22Rv1 (cell line): Measurements from ENCODE around the gene FIP1L1.
A peak's percentile ranks its signal among the peaks of the same experiment; 100 is the strongest.
"Not testable (repeated sequence)": the region's sequence is repeated elsewhere in the genome, so short reads cannot be mapped to it uniquely, and the experiment has no call there.

Experiments used
- H3K27ac ChIP-seq: fragments of 450-650 bp; 2 replicates; pipeline ENCODE4 v1.5.1; 2017
- ZFX ChIP-seq: fragments of 450-650 bp; IDR thresholded peaks from 2 replicates; pipeline ENCODE4 v1.6.1; 2017; ENCODE audit warnings: antibody characterized with exemption, borderline replicate concordance
- TF ChIP-seq, protein P1 (sequence below): fragments of 450-650 bp; IDR thresholded peaks from 2 replicates; pipeline ENCODE4 v1.5.1; 2017; ENCODE audit warnings: mild to moderate bottlenecking

FIP1L1 gene, protein sequence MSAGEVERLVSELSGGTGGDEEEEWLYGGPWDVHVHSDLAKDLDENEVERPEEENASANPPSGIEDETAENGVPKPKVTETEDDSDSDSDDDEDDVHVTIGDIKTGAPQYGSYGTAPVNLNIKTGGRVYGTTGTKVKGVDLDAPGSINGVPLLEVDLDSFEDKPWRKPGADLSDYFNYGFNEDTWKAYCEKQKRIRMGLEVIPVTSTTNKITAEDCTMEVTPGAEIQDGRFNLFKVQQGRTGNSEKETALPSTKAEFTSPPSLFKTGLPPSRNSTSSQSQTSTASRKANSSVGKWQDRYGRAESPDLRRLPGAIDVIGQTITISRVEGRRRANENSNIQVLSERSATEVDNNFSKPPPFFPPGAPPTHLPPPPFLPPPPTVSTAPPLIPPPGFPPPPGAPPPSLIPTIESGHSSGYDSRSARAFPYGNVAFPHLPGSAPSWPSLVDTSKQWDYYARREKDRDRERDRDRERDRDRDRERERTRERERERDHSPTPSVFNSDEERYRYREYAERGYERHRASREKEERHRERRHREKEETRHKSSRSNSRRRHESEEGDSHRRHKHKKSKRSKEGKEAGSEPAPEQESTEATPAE

DNA sequence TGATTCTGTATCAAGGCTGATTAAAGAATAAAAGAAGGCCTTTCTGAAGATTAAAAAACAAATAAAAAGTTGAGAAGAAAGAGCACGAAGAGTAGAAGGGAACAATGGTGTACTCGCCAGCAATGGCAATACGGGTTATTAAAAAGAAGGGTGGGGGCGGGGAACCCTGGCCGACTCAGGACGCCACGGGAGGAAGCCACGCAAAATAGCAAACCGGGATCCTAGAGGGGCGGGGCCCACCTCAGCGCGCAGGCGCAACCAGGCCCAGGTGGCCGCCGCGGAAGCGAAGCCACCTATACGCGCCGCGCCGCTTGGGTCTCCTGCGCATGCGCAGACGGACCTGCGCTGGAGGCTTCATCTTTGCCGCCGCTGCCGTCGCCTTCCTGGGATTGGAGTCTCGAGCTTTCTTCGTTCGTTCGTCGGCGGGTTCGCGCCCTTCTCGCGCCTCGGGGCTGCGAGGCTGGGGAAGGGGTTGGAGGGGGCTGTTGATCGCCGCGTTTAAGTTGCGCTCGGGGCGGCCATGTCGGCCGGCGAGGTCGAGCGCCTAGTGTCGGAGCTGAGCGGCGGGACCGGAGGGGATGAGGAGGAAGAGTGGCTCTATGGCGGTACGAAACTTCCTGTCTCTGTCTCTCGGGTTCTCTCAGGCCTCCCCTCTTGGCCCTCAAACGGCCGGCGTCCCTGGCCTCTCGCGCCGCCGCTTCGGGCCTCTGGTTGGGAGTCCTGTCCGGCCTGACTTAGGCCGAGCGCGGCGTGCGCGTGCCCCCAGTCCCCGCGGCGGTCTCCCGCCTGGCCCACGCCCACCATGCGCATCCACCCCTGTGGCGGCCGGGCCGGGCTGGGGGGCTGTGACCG, at the start of gene FIP1L1:
Gene FIP1L1 (plus strand): TSS at position 323 of the 852 bp plus-strand sequence. CDS start 198 bp downstream, at position 521.
- no peak for TF ChIP-seq ZFX
- TF ChIP-seq, protein P1, sequence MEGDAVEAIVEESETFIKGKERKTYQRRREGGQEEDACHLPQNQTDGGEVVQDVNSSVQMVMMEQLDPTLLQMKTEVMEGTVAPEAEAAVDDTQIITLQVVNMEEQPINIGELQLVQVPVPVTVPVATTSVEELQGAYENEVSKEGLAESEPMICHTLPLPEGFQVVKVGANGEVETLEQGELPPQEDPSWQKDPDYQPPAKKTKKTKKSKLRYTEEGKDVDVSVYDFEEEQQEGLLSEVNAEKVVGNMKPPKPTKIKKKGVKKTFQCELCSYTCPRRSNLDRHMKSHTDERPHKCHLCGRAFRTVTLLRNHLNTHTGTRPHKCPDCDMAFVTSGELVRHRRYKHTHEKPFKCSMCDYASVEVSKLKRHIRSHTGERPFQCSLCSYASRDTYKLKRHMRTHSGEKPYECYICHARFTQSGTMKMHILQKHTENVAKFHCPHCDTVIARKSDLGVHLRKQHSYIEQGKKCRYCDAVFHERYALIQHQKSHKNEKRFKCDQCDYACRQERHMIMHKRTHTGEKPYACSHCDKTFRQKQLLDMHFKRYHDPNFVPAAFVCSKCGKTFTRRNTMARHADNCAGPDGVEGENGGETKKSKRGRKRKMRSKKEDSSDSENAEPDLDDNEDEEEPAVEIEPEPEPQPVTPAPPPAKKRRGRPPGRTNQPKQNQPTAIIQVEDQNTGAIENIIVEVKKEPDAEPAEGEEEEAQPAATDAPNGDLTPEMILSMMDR: no peak
- peak within 1 kb of the TSS; percentile 68 for H3K27ac ChIP-seq

DNA sequence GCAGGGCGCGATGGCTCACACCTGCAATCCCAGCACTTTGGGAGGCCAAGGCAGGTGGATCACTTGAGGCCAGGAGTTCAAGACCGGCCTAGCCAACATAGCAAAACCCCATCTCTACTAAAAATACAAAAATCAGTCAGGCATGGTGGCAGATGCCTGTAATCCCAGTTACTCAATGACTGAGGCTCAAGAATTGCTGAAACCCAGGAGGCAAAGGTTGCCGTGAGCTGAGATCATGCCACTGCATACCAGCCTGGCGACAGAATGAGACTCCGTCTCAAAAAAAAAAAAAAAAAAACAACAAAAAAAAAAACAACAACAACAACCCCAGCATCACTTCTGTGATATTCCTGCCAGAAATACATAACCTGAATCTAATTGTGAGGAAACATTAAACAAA, 42.5 kb upstream of the FIP1L1 start:
- not testable (repeated sequence) for H3K27ac ChIP-seq

DNA sequence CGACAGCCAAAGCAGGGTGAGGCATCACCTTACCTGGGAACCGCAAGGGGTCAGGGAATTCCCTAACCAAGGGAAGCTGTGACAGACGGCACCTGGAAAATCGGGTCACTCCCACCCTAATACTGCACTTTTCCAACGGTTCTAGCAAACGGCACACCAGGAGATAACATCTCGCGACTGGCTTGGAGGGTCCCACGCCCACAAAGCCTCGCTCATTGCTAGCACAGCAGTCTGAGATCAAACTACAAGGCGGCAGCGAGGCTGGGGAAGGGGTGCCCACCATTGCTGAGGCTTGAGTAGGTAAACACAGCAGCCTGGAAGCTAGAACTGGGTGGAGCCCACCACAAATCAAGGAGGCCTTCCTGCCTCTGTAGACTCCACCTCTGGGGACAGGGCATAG, 37.3 kb upstream of the FIP1L1 start:
- not testable (repeated sequence) for H3K27ac ChIP-seq

DNA sequence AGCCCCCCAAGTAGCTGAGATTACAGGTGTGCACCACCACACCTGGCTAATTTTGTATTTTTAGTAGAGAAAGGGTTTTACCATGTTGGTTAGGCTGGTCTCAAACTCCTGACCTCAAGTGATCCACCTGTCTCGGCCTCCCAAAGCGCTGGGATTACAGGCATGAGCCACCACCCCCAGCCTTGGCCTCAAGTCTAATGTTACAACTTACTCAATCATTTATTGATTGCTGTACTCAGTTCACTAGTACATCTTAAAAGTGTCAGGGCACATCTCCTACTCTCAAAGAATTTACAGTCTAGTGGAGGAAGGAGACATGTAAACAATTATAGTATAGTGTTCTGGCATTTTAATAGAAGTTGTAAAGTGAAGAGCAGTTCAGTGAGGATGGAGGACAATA, 31.0 kb upstream of the FIP1L1 start:
- not testable (repeated sequence) for H3K27ac ChIP-seq

DNA sequence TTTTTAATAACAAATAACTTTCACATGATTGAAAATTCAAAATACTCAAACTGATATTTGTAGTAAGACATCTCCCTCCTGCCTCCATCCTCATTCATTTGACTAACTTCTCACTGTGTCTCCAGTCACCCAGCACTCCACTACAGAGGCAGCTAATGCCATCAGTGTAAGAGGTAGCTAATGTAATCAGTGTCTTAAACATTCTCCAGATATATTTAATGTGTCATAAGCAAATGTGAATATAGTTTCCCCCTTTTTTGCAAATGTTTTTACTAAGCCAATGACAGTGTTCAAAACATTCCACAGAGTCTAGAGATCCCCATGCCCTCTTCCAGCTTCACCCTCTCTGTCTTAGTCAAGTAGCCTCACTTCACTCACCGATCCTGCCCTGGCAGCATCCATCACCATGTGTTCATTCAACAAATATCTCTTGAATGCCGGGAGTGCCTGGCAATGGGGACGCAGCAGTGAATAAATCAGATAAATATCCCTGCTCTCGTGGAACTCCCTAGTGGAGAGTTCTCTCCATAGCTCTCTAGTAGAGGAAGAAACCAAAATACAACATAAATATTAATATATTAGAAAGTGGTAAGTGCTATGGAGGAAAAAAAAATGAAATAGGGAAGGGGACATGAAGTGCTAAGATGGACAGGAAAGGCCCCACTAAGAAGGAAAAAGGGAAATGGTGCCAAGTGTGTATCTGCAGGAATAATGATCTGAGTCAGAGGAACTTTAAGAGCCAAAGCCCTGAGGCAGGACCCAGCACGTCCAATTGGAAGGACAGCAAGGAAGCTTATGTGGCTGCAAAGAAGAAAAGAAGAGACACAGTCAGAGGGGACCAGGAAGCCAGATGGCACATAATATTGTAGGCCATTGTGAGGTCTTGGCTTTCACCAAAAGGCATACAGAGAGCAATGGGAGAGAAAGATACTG, 30.3 kb upstream of the FIP1L1 start:
- TF ChIP-seq ZFX: no peak
- TF ChIP-seq, protein P1: no peak
- no peak overlapping the region for H3K27ac ChIP-seq

DNA sequence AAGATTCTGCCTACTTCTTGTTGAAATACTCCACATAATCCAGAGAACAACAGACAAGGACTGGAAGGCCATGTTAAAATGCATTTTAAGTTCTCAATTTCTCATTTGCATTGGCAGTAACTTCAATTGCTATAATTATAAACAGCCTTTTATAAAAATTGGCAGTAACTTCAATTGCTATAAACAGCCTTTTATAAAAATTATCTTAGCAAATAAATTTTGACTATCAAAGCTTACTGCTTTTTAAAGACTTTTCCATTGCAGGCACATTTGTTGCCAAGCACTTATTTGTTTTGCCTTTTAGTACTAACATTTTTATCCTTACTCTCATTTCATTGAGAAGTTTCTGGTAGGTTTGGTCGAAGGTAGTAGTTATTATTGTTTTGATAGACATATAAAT, 29.4 kb upstream of the FIP1L1 start:
- no peak overlapping the region for H3K27ac ChIP-seq
- TF ChIP-seq, protein P1: no peak
- no peak for TF ChIP-seq ZFX

DNA sequence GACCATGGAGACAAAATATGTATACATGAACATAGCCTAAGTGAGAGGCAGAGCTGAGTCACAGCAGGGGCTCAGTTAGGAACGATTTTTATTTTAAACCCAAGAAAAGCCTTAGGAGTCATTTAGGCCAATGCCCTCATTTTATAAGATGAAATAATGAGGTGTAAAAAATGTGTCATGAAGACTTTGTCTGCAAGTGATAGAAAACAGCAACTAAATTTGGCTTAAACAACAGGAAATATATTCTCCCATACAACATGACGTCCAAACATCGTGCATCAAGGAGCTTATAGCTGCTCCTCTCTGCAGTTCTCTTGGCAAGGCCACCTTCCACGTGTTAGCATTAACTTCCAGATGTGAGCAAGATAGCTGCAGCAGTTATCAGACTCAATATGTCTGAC, 28.4 kb upstream of the FIP1L1 start:
- no peak overlapping the region for H3K27ac ChIP-seq
- TF ChIP-seq, protein P1: no peak
- no peak for TF ChIP-seq ZFX

DNA sequence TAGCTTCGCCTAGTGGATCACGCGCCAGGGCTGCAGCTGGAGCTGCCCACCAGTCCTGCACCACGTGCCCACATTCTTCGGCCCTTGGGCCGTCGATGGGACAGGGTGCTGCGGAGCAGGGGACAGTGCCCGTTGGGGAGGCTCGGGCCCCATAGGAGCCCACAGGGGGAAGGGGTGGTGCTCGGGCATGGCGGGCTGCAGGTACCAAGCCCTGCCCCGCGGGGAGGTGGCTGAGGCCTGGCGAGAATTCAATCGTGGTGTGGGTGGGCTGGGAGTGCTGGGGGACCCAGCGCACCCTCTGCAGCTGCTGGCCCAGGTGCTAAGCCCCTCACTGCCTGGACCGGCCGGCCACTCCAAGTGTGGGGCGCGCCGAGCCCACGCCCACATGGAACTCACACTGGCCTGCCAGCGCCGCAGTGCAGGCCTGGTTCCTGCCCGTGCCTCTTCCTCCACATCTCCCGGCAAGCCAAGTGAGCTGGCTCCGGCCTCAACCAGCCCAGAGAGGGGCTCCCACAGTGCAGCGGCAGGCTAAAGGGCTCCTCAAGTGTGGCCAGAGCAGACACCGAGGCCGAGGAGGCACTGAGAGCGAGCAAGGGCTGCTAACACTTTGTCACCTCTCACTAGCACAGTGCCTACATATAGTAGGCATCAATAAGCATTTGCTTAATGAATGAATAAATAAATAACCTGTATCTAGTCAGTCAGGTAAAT, 23.3 kb upstream of the FIP1L1 start:
- no peak overlapping the region for H3K27ac ChIP-seq
- TF ChIP-seq ZFX: no peak
- TF ChIP-seq, protein P1: no peak
